Right ventricle myocardium superior (tissue), 1 donor: ENCODE results near the gene P2RY11. TPM values are rescaled to one million over a fixed set of nuclear protein-coding genes. Genes with fewer than 3 reads are reported as not detected.

Experiments used
- ATAC-seq: fragments of 200-7000 bp; cut with Tn5 transposase; one replicate; pipeline ENCODE4 v1.9.1; 2020; ENCODE audit warnings: mild to moderate bottlenecking; ENCODE audit not compliant: poor library complexity
- DNase-seq: peaks from one replicate; pipeline ENCODE4 v3.0.0-alpha.2; 2020
- intact Hi-C: fragments of 100-400 bp; cut with DNase I; formaldehyde crosslinking; loops from one replicate; pipeline ENCODE4 v1.11.2; 2022
- total RNA-seq: library from RNA; stranded (reverse); fragmentation: NEBNext Ultra II Directional; extraction: Animal tissue kit (Norgen Biotek cat#: 25700); gene quantifications from one replicate; pipeline ENCODE4 v1.2.1, GENCODE V29; 2021
- donor health status: DM: no; HTN: yes; CAD: no; lungs with severe emphysema.

The P2RY11 gene
- total RNA-seq, 1 donor from 2014 or later = 4.9 TPM

DNA sequence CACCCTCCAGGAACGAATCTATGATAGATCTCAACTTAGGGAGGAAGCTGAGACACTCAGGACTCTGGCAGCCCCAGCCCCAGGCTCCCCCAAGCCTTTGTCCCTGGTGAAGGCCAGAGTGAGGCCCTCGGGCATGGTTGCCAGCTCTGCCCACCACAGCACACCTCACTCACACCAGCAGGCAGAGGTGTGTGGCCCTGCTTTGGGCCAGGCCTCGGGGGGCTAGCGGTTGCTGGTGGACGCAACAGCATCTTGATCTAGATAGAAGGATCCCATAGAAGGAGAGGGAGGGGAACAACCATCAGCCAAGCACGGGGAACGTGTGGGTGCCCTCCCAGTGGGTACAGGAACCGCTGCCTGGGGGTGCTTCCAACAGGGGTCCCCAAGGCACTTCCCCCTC, 46.6 kb downstream of the P2RY11 start:
- DNase-seq (no peak), ATAC-seq (no peak)
- intact Hi-C loops = no loop called here

DNA sequence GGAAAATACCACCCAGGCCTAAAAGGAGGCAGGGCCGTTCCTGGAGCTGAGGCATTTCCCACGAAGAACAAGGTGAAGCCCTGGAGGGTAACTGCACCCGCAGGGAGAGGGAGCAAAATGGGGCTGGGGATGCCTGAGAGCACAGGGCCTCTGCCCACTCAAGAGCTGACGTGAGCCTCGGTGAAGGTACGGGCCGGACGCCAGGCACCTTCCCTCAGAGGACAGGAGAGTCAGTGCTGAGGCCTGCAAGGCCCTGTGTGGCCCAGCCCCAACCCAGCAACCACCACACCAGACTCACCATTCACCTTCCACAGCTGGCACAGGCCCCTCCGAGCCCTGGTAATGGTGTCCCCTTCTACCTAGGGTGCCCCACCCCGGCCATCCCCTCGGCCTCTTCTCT, 47.0 kb downstream of the P2RY11 start:
- ATAC-seq (no peak), DNase-seq (no peak)
- intact Hi-C loops = no loop called here

- intact Hi-C loops = no loop called here
- ATAC-seq (no peak), DNase-seq (no peak)
Observed at GRCh38 chr19:10159610-10160009, 48.1 kb downstream of the P2RY11 start.

- ATAC-seq (no peak), DNase-seq (no peak)
- intact Hi-C loops = no loop called here
Observed at GRCh38 chr19:10163536-10163935, 52.0 kb downstream of the P2RY11 start.

Other genes with a start within 250 kb of the P2RY11 start
- gene OLFM2, start 175.2 kb upstream of the P2RY11 start, total RNA-seq = 2.2 TPM
- gene COL5A3, start 101.2 kb upstream of the P2RY11 start, total RNA-seq = 10.1 TPM
- gene RDH8, start 98.2 kb upstream of the P2RY11 start, total RNA-seq = not detected
- 8.5 TPM for gene SHFL, start 25.4 kb upstream of the P2RY11 start, total RNA-seq
- not detected for gene ANGPTL6, start 9.0 kb upstream of the P2RY11 start, total RNA-seq
- 20.0 TPM for gene PPAN, start 5.3 kb upstream of the P2RY11 start, total RNA-seq
- gene EIF3G, start 8.2 kb downstream of the P2RY11 start, total RNA-seq = 153 TPM
- 22.7 TPM for gene DNMT1, start 83.3 kb downstream of the P2RY11 start, total RNA-seq
- 5.9 TPM for gene S1PR2, start 119.6 kb downstream of the P2RY11 start, total RNA-seq
- gene MRPL4, start 140.5 kb downstream of the P2RY11 start, total RNA-seq = 72.4 TPM
- gene ICAM1, start 159.4 kb downstream of the P2RY11 start, total RNA-seq = 6.4 TPM
- gene ICAM4, start 175.3 kb downstream of the P2RY11 start, total RNA-seq = 0.46 TPM
- gene ICAM5, start 178.3 kb downstream of the P2RY11 start, total RNA-seq = 0.11 TPM
- 0.91 TPM for gene ZGLP1, start 198.1 kb downstream of the P2RY11 start, total RNA-seq
- 19.8 TPM for gene FDX2, start 204.3 kb downstream of the P2RY11 start, total RNA-seq
- 9.9 TPM for gene RAVER1, start 221.8 kb downstream of the P2RY11 start, total RNA-seq
- gene ICAM3, start 227.9 kb downstream of the P2RY11 start, total RNA-seq = 31.0 TPM